ENCODE measurements around the gene TBC1D28.
"Not testable (repeated sequence)": the region's sequence is repeated elsewhere in the genome, so short reads cannot be mapped to it uniquely, and the experiment has no call there.

The TBC1D28 gene

GRCh38 chr17:18636237-18636636 is 8.0 kb downstream of the TBC1D28 start:
- not testable (repeated sequence) for H3K36me3 Mint-ChIP-seq (ENCODE audit: insufficient read depth); DNase-seq; H3K9me3 Mint-ChIP-seq; H3K27ac Mint-ChIP-seq; H3K4me3 Mint-ChIP-seq; H3K4me1 Mint-ChIP-seq (ENCODE audit: low read depth in 2 of 2); ATAC-seq (replicated peaks)
- H3K27me3 Mint-ChIP-seq = peaks cover 26 to 29% of the 10 kb centered on the region in 2 donors

- H3K4me3 Mint-ChIP-seq; H3K4me1 Mint-ChIP-seq (ENCODE audit: low read depth in 2 of 2); DNase-seq; H3K36me3 Mint-ChIP-seq (ENCODE audit: insufficient read depth); H3K9me3 Mint-ChIP-seq; H3K27ac Mint-ChIP-seq; ATAC-seq (replicated peaks): not testable (repeated sequence)
- peaks cover 26 to 29% of the 10 kb centered on the region in 2 donors for H3K27me3 Mint-ChIP-seq
Observed at GRCh38 chr17:18635773-18636172, 8.4 kb downstream of the TBC1D28 start.

GRCh38 chr17:18634550-18635263 is 9.5 kb downstream of the TBC1D28 start:
- peak; percentile 14 for ATAC-seq (replicated peaks)
- H3K27ac Mint-ChIP-seq; H3K36me3 Mint-ChIP-seq (ENCODE audit: insufficient read depth); H3K4me1 Mint-ChIP-seq (ENCODE audit: low read depth in 2 of 2); H3K9me3 Mint-ChIP-seq; DNase-seq: not testable (repeated sequence)
- peak overlapping the region in 1 of 2 donors; percentile 29 for H3K4me3 Mint-ChIP-seq
- peaks cover 26 to 29% of the 10 kb centered on the region in 2 donors for H3K27me3 Mint-ChIP-seq

GRCh38 chr17:18626152-18626870 is 17.9 kb downstream of the TBC1D28 start:
- no peaks in the 10 kb centered on the region for H3K27me3 Mint-ChIP-seq
- H3K4me1 Mint-ChIP-seq (ENCODE audit: low read depth in 2 of 2) = peaks cover 12% of the 10 kb centered on the region in 2 donors
- DNase-seq = no peak
- peak overlapping the region; percentile 78 to 82 for H3K4me3 Mint-ChIP-seq
- ATAC-seq (replicated peaks) = no peak
- no peaks in the 10 kb centered on the region for H3K9me3 Mint-ChIP-seq
- peaks cover 14% of the 10 kb centered on the region for H3K36me3 Mint-ChIP-seq (ENCODE audit: insufficient read depth)
- H3K27ac Mint-ChIP-seq = peak overlapping the region; percentile 94

- Mint-ChIP-seq H3K4me3 (peak overlapping the region; percentile 78 to 82), H3K27ac (peak overlapping the region; percentile 94), H3K4me1 (ENCODE audit: low read depth in 2 of 2) (peaks cover 12% of the 10 kb centered on the region in 2 donors), H3K36me3 (ENCODE audit: insufficient read depth) (peaks cover 14% of the 10 kb centered on the region)
- H3K9me3 Mint-ChIP-seq, H3K27me3 Mint-ChIP-seq: not testable (repeated sequence)
- ATAC-seq (replicated peaks) = peak; percentile 91
- peak; percentile 91 to 94 (median 94) for DNase-seq
Observed at GRCh38 chr17:18625509-18626104, 18.6 kb downstream of the TBC1D28 start.

- H3K4me1 Mint-ChIP-seq (ENCODE audit: low read depth in 2 of 2) = peaks cover 12% of the 10 kb centered on the region in 2 donors
- peak; percentile 33 for ATAC-seq (replicated peaks)
- not testable (repeated sequence) for H3K9me3 Mint-ChIP-seq, DNase-seq, H3K27me3 Mint-ChIP-seq
- H3K27ac Mint-ChIP-seq = peak overlapping the region; percentile 94
- H3K36me3 Mint-ChIP-seq (ENCODE audit: insufficient read depth) = peaks cover 14% of the 10 kb centered on the region
- peak overlapping the region; percentile 78 to 82 for H3K4me3 Mint-ChIP-seq
Observed at GRCh38 chr17:18624862-18625501, 19.2 kb downstream of the TBC1D28 start.

- H3K9me3 Mint-ChIP-seq = not testable (repeated sequence)
Observed at GRCh38 chr17:18617613-18618012, 26.6 kb downstream of the TBC1D28 start.

GRCh38 chr17:18613016-18613415 is 31.2 kb downstream of the TBC1D28 start:
- H3K27me3 Mint-ChIP-seq = peaks cover 0 to 18% of the 10 kb centered on the region in 2 donors
- not testable (repeated sequence) for DNase-seq, H3K27ac Mint-ChIP-seq

More at GRCh38 chr17:18617613-18618012, 26.6 kb downstream of the TBC1D28 start:
- H3K4me1 Mint-ChIP-seq (ENCODE audit: low read depth in 2 of 2); H3K4me3 Mint-ChIP-seq; H3K36me3 Mint-ChIP-seq (ENCODE audit: insufficient read depth); DNase-seq; H3K27ac Mint-ChIP-seq; H3K27me3 Mint-ChIP-seq; ATAC-seq (replicated peaks): not testable (repeated sequence)

GRCh38 chr17:18593138-18593537 is 51.1 kb downstream of the TBC1D28 start:
- H3K36me3 Mint-ChIP-seq (ENCODE audit: insufficient read depth) = peaks cover 11% of the 10 kb centered on the region
- not testable (repeated sequence) for H3K4me3 Mint-ChIP-seq; H3K27ac Mint-ChIP-seq; H3K9me3 Mint-ChIP-seq; H3K27me3 Mint-ChIP-seq; ATAC-seq (replicated peaks); DNase-seq; H3K4me1 Mint-ChIP-seq (ENCODE audit: low read depth in 2 of 2)

More at GRCh38 chr17:18613016-18613415, 31.2 kb downstream of the TBC1D28 start:
- ATAC-seq (replicated peaks); H3K9me3 Mint-ChIP-seq; H3K36me3 Mint-ChIP-seq (ENCODE audit: insufficient read depth); H3K4me1 Mint-ChIP-seq (ENCODE audit: low read depth in 2 of 2); H3K4me3 Mint-ChIP-seq: not testable (repeated sequence)

All from effector memory CD8-positive, alpha-beta T cell (primary cell).